Measurements from ENCODE around the gene NPR2.

- TF ChIP-seq CTCF (conservative IDR thresholded peaks at IDR 0.05 in 1 of 2, IDR thresholded peaks at IDR 0.05 in 1 of 2; ENCODE audit: extremely low read depth in 1 of 2, insufficient read depth in 1 of 2, low read depth in 1 of 2, low read length in 2 of 2) (no peak), EZH2 (IDR thresholded peaks at IDR 0.05; ENCODE audit: borderline replicate concordance, low read length) (no peak)
Observed at GRCh38 chr9:35750256-35750531, 41.2 kb upstream of the NPR2 start.
